Activated T-helper 1 cell treated with Interleukin-2 at 50 U/mL for 16 hours (primary cell): Measurements from ENCODE around the gene BHMT2.
A peak's percentile ranks its signal among the peaks of the same experiment; 100 is the strongest.

Source experiments
- DNase-seq: peaks from one replicate; pipeline ENCODE4 v3.0.0-alpha.2; 2020; ENCODE audit warnings: low read depth

Gene BHMT2

DNA sequence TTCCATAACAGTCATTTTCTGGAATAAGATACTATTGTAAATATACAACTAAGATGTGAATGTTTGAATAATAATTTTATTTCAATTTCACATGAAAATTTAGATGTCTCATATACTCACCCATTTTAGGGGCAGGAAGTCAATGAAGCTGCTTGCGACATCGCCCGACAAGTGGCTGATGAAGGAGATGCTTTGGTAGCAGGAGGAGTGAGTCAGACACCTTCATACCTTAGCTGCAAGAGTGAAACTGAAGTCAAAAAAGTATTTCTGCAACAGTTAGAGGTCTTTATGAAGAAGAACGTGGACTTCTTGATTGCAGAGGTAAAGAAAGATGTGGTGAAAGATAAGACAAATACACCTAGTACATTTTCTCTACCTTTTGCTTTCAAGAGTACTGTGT is 50.7 kb downstream of the BHMT2 start:
- DNase-seq, result no peak

DNA sequence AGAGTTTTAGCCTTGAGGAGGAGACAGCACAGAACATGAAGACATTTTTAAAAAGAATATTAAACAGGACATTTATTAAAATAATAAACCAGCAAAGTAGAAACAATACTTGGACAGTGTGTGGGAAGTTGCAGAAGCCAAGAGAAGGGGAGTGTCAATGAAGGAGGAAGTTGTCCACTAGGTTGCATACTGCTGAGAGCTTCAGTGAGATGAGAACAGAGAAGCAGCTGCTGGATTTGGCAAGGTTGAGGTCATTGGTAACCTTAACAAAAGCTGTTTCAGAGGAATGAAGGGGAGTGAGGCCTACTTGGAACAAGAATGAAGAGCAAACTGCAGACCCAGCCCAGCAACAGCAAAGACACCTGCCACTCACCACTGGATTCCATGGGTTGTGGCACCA is 53.4 kb downstream of the BHMT2 start:
- no peak for DNase-seq

DNA sequence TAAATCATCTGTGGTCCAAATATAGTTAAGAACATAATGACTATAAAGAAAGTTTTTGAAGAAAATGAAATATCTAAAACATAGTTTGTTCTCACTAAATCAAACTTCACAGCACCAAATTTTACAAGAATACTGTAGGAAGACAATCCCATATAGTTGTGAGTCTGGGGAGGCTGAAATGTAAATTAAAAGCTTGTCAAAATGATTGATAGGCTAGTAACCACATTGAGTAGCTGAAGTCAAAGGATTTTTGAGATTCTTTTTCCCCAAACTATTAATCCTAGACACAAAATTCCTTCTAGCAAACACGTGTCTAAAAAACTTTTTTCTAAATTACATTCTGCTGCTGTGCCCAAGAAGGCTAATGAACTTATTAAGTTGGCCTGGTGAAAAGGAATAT is 55.0 kb downstream of the BHMT2 start:
- DNase-seq, result no peak

DNA sequence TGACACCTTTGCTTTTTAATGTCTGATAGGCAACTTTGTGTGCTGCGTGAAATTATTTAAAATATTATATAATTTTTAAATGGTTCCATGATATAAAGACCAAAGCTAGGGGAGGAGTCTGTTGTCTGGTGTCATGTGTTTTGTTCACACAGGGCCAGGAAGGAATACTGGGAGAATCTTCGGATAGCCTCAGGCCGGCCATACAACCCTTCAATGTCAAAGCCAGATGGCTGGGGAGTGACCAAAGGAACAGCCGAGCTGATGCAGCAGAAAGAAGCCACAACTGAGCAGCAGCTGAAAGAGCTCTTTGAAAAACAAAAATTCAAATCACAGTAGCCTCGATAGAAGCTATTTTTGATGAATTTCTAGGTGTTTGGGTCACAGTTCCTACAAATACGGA is 61.2 kb downstream of the BHMT2 start:
- DNase-seq, result no peak

DNA sequence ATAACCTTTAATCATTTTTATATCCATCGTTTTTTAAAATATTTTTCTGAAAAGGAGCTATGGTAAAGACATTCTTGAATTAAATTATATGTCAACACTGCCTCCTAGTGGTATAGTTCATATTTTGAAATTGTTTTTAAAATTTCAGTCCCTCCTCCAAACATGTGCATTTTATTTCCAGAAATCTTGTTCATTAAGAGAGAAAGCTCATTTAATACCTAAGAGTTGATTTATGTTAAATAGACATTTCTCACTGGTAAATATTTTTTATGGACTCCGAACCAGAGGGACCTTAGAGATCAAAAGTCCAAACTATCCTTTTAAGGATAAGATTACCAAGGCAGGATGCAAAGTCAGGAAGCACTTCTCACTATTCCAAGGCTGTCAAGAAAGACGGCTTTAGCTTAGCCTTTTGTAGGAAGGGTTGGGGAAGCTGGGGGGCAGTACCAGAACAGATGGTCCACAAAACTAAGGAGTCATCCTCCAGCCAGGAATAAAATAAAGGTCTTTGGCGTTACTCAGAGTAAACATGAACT is 63.6 kb downstream of the BHMT2 start:
- DNase-seq, result no peak

DNA sequence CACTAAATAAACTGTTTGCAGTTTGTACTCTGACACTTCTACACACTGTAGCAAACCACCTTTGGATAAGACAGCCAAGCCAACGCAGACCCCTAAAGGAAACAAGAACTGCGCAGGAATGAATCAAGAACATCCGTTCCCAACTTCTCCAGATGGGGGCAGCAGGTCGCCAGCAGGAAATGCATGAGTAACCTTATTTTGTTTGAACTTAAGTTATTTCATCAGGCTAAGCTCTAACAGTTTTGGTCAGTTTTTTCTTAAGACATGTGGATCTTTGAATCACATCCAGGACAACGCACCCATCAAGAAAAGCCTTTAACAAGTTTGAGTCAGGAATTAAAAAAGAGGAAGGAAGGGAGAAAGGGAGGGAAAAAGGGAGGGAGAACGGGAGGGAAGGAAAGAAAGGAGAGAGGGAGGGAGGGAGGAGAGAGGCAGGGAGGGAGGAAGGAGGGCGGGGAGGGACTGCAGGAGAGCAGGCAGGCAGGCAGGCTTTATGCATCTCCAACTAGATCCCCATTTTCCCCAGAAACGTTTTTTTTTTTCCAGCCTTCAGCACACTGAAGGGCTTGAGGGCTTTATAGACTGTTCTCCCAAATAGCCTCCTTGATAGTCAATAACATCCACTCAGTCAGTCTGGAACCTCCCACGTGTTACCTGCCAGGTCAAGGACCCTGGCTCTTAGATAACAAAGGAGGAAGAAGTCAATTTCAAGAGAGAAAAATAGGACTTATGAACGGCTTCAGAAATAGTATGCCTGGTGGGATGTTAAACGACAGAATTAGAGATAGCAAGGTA is 64.3 kb downstream of the BHMT2 start:
- DNase-seq, result peak; percentile 30

DNA sequence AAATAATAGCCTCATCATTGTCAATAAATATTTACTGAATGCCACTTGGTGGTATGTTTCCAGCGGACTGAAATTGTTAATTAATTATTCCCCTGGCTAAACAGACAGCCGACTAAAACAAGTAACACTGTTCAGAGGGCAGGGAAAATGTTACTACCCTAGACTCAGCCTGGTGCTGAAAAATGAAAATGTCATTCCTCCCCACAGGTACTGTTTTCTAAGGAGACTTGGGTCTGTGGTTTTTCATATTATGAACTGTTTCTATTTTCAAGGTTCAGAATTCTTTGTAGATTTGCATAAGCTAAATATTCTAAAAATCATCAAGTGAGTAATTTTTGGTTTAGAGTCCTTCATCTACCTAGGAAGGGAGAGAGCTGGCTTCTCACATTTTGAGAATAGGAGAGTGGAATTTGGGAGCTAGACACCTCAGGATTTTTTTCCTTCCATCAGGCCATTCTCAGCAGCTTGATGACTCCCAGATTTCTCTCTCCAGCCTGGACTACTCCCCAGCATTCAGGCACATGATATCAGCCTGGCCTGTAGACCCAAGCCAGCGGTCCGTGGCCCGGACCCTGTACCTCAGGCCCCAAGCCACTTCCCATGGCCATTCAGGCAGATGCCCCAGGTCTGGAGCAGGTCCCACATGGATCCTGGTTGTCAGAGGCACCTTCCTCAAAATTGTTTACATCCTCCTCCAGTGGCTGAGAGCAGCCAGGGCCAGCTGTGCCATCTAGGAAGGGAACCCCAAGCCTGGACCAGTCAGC is 66.4 kb downstream of the BHMT2 start:
- no peak for DNase-seq

DNA sequence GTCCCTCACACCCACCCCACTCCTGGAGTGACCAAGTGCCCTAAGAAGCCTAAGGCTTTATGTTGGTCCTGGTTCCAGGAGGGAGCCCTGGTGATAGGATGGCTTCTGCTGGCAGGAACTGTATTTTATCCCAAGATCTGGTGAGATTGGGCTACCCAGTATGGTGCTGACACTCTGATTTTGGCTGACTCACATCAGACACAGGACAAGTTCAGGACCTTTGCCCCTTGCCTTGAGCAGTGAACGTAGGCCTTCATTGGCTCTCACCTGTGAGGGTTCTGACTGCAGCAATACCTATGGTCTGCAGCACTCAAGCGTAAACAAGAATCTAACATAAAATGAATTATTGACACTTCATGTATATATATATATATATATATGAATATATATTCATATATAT is 67.1 kb downstream of the BHMT2 start:
- DNase-seq, result no peak
